Coronary artery (tissue), 2 donors: ENCODE data around the gene NUP210.

Experiments used
- DNase-seq: peaks from one replicate; pipeline ENCODE4 v3.0.0-alpha.2; 2017; ENCODE audit warnings: low spot score
- H3K27ac ChIP-seq, 2 donors: fragments of 200-600 bp; sonication (generic); one replicate each; pipeline ENCODE4 v1.5.1; 2016 to 2019
- H3K4me3 ChIP-seq: fragments of 200-600 bp; sonication (generic); 2 replicates; pipeline ENCODE4 v1.5.1; 2016; ENCODE audit warnings: mild to moderate bottlenecking, moderate library complexity
- TF ChIP-seq, protein P1 (sequence below): fragments of 200-600 bp; sonication (generic); IDR thresholded peaks from one replicate; pipeline ENCODE4 v1.5.1; 2019; ENCODE audit warnings: antibody characterized with exemption

The NUP210 gene

DNA sequence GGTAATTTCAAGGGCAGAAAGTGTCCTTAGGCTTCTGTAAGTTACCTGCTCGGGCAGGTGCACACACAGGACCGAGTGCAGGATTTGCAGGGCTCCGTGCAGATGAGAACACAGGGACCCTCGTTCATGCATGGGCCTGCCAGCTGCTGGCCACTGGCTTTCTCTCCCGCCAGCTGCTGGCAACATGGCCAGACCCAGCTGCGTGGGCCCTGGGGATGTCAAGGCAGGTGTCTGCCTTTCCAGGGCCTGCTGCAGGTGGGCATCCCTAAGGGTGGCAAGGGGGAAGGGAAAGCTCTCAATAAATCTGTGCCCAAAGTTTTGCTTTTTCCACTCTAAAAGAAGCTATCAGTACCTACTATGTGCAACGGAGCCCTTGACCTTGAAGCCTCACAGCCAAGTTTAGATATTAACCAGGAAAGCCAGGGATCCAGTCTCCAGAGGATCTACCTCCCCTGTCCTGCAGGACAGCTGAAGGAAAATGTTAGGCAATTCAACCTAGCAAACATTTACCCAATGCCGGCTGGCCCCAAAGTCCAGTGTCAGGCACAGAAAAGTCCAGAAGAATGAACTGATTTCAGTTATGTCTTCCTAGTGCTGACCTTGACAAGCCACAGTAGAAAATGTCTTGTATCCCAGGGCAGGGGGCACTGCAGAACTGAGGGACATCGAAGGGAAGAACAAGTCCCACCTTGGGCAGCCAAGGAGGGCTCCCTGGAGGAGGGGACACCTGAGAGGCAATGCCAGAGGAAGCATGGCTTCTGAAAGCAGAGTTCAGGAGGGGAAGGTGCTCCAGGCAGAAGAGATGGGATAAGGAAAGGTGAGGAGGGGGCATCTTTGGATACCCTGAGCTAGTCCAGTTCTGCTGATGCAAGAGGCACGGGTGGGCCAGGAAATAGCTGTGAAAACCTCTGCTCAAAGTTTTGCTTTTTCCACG, 26.4 kb downstream of the NUP210 start:
- no peak overlapping the region for H3K4me3 ChIP-seq
- DNase-seq = no peak
- H3K27ac ChIP-seq = no peak overlapping the region
- TF ChIP-seq, protein P1, sequence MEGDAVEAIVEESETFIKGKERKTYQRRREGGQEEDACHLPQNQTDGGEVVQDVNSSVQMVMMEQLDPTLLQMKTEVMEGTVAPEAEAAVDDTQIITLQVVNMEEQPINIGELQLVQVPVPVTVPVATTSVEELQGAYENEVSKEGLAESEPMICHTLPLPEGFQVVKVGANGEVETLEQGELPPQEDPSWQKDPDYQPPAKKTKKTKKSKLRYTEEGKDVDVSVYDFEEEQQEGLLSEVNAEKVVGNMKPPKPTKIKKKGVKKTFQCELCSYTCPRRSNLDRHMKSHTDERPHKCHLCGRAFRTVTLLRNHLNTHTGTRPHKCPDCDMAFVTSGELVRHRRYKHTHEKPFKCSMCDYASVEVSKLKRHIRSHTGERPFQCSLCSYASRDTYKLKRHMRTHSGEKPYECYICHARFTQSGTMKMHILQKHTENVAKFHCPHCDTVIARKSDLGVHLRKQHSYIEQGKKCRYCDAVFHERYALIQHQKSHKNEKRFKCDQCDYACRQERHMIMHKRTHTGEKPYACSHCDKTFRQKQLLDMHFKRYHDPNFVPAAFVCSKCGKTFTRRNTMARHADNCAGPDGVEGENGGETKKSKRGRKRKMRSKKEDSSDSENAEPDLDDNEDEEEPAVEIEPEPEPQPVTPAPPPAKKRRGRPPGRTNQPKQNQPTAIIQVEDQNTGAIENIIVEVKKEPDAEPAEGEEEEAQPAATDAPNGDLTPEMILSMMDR = no peak

DNA sequence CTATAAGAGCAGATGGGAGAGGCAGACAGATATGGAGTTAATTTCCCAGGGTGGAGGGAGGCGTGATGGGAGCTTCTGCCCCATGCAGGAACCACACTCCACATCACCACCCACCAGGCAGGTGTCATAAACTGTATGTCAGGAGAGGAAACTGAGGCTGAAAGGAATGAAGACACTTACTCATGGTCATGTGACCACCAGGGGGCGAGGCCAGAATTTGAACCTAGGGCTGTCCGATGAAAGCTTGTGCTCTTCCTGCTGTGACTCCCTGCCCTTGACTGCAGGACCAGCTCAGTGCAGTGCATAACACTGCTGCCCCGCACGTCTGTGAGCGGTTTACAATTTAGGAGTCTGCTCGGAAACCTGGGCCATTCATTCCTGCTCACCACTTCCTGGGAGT, 28.8 kb downstream of the NUP210 start:
- no peak for DNase-seq
- TF ChIP-seq, protein P1 = no peak
- no peak overlapping the region for H3K4me3 ChIP-seq
- no peak overlapping the region for H3K27ac ChIP-seq

DNA sequence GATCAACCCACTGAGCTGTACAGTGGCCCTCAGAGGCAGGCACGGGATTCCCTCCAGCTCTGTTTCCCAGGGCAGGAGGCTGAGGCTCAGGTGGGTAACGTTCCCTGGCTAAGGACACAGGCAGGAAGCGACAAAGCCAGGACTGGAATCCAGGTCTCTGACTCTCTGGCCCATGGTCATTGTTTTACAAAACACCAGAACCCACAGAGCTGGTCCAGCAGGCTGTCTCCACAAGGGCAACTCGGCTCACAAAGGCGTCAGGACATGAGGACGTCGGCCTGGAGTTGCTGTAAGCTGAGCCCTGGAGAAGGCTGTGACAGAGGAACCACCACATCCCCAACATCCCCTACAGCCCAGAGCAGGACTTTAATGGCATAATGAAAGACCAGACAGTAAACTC, 30.7 kb downstream of the NUP210 start:
- Histone ChIP-seq H3K27ac (no peak overlapping the region), H3K4me3 (no peak overlapping the region)
- DNase-seq = no peak
- TF ChIP-seq, protein P1 = no peak

DNA sequence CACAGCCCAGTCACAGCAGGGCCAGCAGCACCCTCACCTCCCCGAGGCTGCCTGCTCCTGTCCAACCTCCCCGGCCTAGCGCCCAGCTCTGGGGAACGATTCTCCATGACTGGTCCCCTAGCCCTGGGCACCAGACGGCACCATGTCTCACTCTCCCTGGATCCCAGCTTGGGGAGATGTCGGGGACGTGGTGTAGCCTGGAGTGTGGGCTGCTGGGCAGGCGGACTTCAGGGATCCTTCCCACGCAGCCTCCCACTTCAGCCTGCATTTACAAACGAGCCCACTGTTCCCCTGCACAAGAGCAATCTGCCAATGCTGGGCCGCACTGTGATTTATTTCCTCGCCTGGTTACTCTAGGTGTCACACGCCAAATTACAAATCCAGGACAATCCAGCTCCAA, 31.3 kb downstream of the NUP210 start:
- H3K27ac ChIP-seq = no peak overlapping the region
- DNase-seq = no peak
- TF ChIP-seq, protein P1 = no peak
- no peak overlapping the region for H3K4me3 ChIP-seq

- no peak for DNase-seq
- H3K27ac ChIP-seq = no peak overlapping the region
- H3K4me3 ChIP-seq = no peak overlapping the region
- TF ChIP-seq, protein P1 = no peak
Measured at GRCh38 chr3:13385373-13385965, 34.7 kb downstream of the NUP210 start.

GRCh38 chr3:13380971-13381370, 39.2 kb downstream of the NUP210 start:
- Histone ChIP-seq H3K4me3 (no peak overlapping the region), H3K27ac (no peak overlapping the region)
- TF ChIP-seq, protein P1 = no peak
- no peak for DNase-seq
